Memory B cell (primary cell): ENCODE data around the gene USP12.

ENCODE experiments used
- ATAC-seq: fragments of 150-1000 bp; cut with Tn5 transposase; 2 replicates; pipeline ENCODE4 v1.10.0; 2021; ENCODE audit warnings: low read depth, mild to moderate bottlenecking, moderate library complexity
- DNase-seq, 2 donors: peaks; one replicate each; pipeline ENCODE4 v3.0.0; 2022; ENCODE audit warnings: low spot score in 2 of 2
- H3K27ac Mint-ChIP-seq: one replicate; pipeline ENCODE4 v1.8.0; 2022; ENCODE audit warnings: mild to moderate bottlenecking, moderate library complexity, mixed read lengths
- H3K27me3 Mint-ChIP-seq: one replicate; pipeline ENCODE4 v1.8.0; 2022; ENCODE audit warnings: mixed read lengths
- H3K36me3 Mint-ChIP-seq: one replicate; pipeline ENCODE4 v1.8.0; 2022; ENCODE audit warnings: mild to moderate bottlenecking, mixed read lengths
- H3K4me1 Mint-ChIP-seq: one replicate; pipeline ENCODE4 v1.8.0; 2022; ENCODE audit warnings: mixed read lengths
- H3K4me3 Mint-ChIP-seq: one replicate; pipeline ENCODE4 v1.8.0; 2022; ENCODE audit warnings: mild to moderate bottlenecking, moderate library complexity, mixed read lengths
- H3K9me3 Mint-ChIP-seq: one replicate; pipeline ENCODE4 v1.8.0; 2022; ENCODE audit warnings: mixed read lengths

USP12 gene

DNA sequence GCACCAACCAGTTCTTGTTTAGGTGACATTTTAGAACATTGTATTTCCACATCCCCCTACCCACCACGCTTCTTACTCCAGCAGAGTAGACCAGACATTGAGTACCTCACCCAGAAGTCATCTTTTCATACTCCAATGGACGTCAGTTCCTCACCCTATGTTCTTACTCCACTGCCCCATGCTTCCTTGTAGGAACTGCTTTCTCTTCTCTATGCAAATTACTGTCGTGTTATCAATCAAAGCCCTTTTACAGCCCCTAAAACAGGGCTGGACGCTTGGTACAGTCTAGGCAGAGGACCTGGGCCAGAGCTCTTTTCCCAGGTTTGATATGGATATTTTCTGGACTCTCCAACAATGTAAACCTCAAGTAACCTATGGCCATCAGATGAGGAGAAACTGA is 58.2 kb downstream of the USP12 start:
- ATAC-seq (peak; percentile 74), DNase-seq (no peak)
- H3K27me3 Mint-ChIP-seq = no peaks in the 10 kb centered on the region
- H3K27ac Mint-ChIP-seq = peak overlapping the region; percentile 64
- H3K9me3 Mint-ChIP-seq = no peaks in the 10 kb centered on the region
- peak overlapping the region; percentile 8 for H3K4me3 Mint-ChIP-seq
- H3K4me1 Mint-ChIP-seq = peaks cover 15% of the 10 kb centered on the region
- H3K36me3 Mint-ChIP-seq = peaks cover 18% of the 10 kb centered on the region

DNA sequence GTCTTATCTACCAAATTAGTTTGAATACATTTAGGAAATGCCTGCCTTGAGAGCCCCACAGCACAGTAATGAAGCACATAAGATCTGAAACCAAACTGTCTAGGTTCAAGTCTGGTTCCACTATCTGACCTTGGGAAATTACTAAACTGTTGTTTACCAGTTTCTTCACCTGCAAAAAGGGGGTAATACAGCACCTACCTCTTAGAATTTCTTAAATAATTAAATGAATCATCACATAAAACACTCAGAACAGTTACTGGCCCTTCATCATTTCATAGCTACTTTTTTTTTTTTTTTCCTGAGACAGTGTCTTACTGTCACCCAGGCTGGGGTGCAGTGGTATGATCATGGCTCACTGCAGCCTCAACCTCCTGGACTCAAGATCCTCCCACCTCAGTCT is 59.6 kb downstream of the USP12 start:
- no peak for ATAC-seq
- Mint-ChIP-seq H3K9me3 (no peaks in the 10 kb centered on the region), H3K4me3 (no peak overlapping the region), H3K4me1 (peaks cover 16% of the 10 kb centered on the region), H3K27me3 (no peaks in the 10 kb centered on the region), H3K36me3 (peaks cover 21% of the 10 kb centered on the region), H3K27ac (no peak overlapping the region)
- no peak for DNase-seq

DNA sequence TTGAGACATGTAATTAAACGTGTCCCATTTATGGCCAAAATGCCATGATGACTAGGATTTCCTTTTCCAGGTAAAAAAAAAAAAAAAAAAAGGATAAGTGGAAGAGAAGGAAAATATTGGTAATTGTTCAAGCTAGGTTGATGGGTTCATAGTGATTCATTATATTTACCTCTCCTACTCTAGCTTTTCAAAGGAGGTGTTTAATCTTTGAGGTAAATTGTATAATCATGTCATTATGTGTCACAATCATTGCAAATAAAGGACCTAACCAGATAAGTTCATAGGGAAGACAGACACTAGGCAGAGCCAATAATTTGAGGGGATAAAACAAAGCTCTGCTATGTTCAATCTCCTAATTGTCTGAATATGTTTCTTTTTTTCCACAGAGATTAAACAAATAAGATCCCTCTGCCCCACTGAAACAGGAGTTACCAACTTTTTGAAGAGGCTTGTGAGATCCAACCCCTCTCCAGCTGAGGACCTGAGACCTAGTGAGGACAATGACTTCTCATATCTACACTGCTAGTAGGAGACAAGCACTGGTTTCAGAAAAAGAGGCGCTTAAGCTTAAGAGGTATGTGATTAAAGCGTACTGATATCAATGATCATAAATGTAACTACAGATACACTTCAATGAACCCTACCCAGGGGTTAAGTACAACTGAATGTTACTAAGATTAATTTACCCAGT is 61.4 kb downstream of the USP12 start:
- DNase-seq (no peak), ATAC-seq (no peak)
- Mint-ChIP-seq H3K27ac (no peak overlapping the region), H3K4me1 (peaks cover 8% of the 10 kb centered on the region), H3K4me3 (no peak overlapping the region), H3K9me3 (no peaks in the 10 kb centered on the region), H3K27me3 (no peaks in the 10 kb centered on the region), H3K36me3 (peaks cover 22% of the 10 kb centered on the region)

DNA sequence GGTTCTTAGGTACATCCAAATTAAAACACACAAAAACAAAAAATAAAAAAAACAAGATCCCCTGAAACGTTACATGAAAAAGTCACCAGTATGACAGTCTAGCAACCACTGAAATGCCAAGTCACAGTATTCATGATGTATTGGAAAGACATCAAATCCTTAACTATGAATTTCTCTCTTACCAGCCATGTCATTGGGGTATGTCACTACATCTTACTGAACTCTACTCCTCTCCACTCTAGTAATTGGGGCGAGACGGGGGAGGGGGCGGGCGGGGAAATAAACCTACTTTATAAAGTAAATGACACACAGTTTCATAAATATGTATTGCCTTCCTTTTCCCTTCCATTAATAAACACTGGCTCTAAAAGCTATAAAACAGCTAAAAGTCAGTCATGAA is 65.5 kb downstream of the USP12 start:
- H3K9me3 Mint-ChIP-seq = no peaks in the 10 kb centered on the region
- H3K4me1 Mint-ChIP-seq = peaks cover 4% of the 10 kb centered on the region
- no peak overlapping the region for H3K27ac Mint-ChIP-seq
- no peaks in the 10 kb centered on the region for H3K27me3 Mint-ChIP-seq
- DNase-seq (no peak), ATAC-seq (no peak)
- H3K36me3 Mint-ChIP-seq = peaks cover 27% of the 10 kb centered on the region
- H3K4me3 Mint-ChIP-seq = no peak overlapping the region

DNA sequence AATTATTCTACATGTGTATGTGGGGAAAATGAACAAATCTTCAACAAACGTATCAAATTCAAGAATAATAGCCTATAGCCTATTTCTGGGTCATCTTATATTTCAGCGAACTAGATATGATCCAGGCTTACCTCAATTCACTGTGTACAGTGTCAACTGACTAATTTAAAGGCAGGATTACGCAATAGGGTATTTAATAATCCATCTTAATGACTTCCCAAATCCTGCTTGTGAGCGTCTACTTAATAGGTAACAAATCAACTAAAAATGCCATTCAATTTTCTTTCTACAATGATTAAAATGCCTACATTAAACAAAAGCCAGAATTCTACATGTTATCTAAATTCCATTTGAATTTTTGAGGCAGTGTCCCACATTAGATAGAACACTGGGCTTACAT is 67.0 kb downstream of the USP12 start:
- ATAC-seq (no peak), DNase-seq (no peak)
- Mint-ChIP-seq H3K4me1 (peaks cover 12% of the 10 kb centered on the region), H3K4me3 (no peak overlapping the region), H3K36me3 (peaks cover 32% of the 10 kb centered on the region), H3K9me3 (no peaks in the 10 kb centered on the region), H3K27ac (no peak overlapping the region), H3K27me3 (no peaks in the 10 kb centered on the region)

DNA sequence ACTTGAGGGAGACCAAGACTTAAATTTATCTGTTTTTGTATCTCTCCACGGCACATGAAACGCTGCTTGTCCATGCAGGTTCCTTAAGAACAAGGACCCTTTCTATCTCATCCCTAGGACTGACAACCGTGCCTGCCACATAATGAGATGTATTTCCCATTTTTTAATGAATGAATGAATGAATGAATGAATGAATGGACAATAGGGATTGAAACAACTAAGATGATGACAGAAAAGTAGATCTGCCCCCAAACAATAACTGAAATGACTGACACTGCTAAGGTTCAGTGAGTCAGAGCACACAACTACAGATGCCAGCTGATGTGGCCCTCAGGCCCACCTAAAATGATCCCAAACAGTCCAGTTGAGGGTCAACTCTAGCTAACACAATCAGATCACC is 69.8 kb downstream of the USP12 start:
- Mint-ChIP-seq H3K36me3 (peaks cover 32% of the 10 kb centered on the region), H3K9me3 (no peaks in the 10 kb centered on the region), H3K27ac (no peak overlapping the region), H3K27me3 (no peaks in the 10 kb centered on the region), H3K4me3 (no peak overlapping the region), H3K4me1 (peaks cover 17% of the 10 kb centered on the region)
- ATAC-seq = no peak
- no peak for DNase-seq

DNA sequence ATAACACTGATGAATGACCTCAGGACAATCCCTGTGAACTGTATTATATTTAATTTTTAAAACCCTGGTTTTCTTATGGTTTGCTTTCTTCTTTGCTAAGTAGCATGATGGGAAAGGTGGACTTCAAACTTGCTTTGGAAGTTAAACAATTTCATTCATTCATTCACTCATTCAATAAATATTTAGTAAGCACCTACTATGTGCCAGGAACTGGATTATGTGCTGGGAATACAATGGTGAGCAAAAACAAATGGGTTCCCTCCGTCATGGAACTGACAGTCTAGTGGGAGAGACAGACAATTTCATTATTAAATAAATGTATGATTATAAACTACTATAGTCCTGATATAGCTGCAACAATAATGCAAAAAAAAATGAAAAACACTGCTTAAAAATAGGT is 70.3 kb downstream of the USP12 start:
- DNase-seq (no peak), ATAC-seq (no peak)
- no peak overlapping the region for H3K4me3 Mint-ChIP-seq
- H3K9me3 Mint-ChIP-seq = no peaks in the 10 kb centered on the region
- no peak overlapping the region for H3K27ac Mint-ChIP-seq
- H3K27me3 Mint-ChIP-seq = no peaks in the 10 kb centered on the region
- peaks cover 30% of the 10 kb centered on the region for H3K36me3 Mint-ChIP-seq
- H3K4me1 Mint-ChIP-seq = peaks cover 17% of the 10 kb centered on the region

DNA sequence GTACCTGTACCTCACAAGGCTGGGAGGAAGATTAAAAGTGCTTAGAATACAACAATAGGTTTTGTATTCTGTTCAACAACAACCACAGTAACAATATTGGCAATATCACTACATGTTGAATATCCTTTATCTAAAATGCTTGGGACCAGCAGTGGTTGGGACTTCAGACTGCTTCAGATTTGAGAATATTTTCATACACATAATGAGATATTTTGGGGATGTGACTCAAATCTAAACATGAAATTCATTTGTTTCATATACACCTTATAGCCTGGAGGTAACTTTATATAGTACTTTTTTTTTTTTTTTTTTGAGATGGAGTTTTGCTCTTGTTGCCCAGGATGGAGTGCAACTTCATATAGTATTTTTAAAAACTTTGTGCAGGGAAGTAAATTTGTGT is 73.9 kb downstream of the USP12 start:
- no peak for DNase-seq
- no peak for ATAC-seq
- H3K27ac Mint-ChIP-seq = no peak overlapping the region
- H3K9me3 Mint-ChIP-seq = no peaks in the 10 kb centered on the region
- H3K36me3 Mint-ChIP-seq = peaks cover 36% of the 10 kb centered on the region
- no peak overlapping the region for H3K4me3 Mint-ChIP-seq
- peaks cover 17% of the 10 kb centered on the region for H3K4me1 Mint-ChIP-seq
- no peaks in the 10 kb centered on the region for H3K27me3 Mint-ChIP-seq

DNA sequence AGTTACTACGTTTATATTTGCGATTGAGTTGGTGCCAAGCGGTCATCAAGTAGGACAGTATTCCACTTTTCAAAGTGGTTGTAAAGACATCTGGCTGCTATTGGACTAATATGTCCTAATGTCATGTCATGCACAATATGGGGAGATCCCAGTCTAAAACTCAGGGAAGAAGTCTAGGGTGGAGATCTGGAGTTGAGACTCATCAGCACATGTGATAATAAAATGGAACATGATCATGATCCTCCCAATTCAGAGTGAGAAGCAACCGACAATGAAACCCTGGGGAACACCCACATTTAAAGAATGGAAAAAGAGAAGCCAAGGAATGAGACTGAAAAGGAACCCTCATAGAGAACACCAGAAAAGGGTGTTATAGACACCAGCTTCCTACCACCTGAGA is 80.2 kb downstream of the USP12 start:
- Mint-ChIP-seq H3K4me1 (peaks cover 3% of the 10 kb centered on the region), H3K27ac (no peak overlapping the region), H3K36me3 (peaks cover 42% of the 10 kb centered on the region), H3K9me3 (no peaks in the 10 kb centered on the region), H3K4me3 (no peak overlapping the region), H3K27me3 (no peaks in the 10 kb centered on the region)
- DNase-seq = no peak
- no peak for ATAC-seq

DNA sequence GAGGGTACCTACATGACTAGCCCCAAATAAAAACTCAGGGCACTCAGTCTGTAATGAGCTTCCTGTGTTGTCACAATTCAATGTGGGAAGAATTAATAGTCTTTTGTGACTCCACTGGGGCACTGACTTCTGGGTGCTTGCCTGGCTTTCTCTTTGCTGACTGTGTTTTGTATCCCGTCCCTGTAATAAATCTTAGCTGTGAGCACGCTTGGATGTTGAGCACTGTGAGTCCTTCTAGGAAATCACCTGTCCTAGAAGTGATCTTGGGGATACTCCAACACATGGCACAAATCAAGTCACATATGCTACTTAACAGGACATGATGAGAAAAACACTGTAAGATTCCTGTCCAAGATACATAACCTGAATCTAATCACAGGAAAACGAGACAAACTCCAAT is 83.0 kb downstream of the USP12 start:
- Mint-ChIP-seq H3K9me3 (no peaks in the 10 kb centered on the region), H3K27me3 (no peaks in the 10 kb centered on the region), H3K4me1 (peaks cover 3% of the 10 kb centered on the region), H3K36me3 (peaks cover 34% of the 10 kb centered on the region), H3K27ac (no peak overlapping the region), H3K4me3 (no peak overlapping the region)
- no peak for ATAC-seq
- no peak for DNase-seq

DNA sequence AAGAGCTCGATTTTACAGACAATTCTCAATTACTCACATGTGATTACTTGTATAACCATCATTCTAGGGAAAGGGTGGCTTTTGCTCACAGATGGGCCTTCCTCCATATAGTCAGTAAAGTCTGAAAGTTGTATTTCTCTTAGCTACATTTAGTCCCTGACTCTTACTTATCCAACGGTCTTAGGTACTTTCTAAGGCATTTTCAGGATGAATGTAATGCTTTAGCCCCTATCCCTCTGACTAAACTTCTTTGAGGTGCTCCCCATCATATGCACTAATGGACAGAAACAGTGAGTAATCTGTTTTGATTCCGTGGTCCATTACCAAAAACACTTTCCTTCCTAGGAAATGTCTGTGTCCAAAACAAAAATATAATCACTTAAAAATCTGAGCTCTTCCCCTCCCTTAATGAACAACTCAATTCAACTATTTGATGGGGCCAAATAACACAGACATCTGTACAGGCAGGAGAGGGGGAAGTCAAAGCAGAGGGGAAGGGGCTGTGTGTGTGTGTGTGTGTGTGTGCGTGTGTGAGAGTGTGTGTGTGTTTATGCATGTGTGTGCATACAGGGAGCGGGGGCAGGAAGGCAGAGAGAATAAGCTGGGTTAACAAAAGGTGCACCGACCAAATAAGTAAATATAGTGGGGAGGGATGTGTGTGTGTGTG is 84.9 kb downstream of the USP12 start:
- no peaks in the 10 kb centered on the region for H3K27me3 Mint-ChIP-seq
- peaks cover 31% of the 10 kb centered on the region for H3K36me3 Mint-ChIP-seq
- ATAC-seq (no peak), DNase-seq (no peak)
- peak overlapping the region; percentile 16 for H3K27ac Mint-ChIP-seq
- H3K9me3 Mint-ChIP-seq = no peaks in the 10 kb centered on the region
- peaks cover 3% of the 10 kb centered on the region for H3K4me1 Mint-ChIP-seq
- H3K4me3 Mint-ChIP-seq = no peak overlapping the region

DNA sequence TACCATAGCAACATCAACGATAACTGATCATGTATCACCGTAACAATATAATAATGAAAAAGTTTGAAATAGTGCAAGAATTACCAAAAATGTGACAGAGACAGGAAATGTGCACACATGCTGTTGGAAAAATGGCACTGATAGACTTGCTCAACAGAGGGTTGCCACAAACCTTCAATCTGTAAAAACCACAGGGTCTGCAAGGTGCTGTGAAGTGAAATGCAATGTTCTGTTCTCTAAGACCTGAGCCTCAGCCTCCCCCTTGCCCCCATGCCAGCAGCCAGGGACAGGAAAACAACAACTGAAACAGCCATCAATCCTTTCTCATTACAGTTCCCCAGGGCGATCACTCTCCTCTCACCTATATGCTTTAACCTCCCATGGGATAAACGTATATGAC is 88.4 kb downstream of the USP12 start:
- no peak for ATAC-seq
- no peaks in the 10 kb centered on the region for H3K9me3 Mint-ChIP-seq
- H3K4me1 Mint-ChIP-seq = peaks cover 3% of the 10 kb centered on the region
- H3K4me3 Mint-ChIP-seq = no peak overlapping the region
- H3K27ac Mint-ChIP-seq = no peak overlapping the region
- DNase-seq = no peak
- H3K36me3 Mint-ChIP-seq = peaks cover 32% of the 10 kb centered on the region
- H3K27me3 Mint-ChIP-seq = no peaks in the 10 kb centered on the region

DNA sequence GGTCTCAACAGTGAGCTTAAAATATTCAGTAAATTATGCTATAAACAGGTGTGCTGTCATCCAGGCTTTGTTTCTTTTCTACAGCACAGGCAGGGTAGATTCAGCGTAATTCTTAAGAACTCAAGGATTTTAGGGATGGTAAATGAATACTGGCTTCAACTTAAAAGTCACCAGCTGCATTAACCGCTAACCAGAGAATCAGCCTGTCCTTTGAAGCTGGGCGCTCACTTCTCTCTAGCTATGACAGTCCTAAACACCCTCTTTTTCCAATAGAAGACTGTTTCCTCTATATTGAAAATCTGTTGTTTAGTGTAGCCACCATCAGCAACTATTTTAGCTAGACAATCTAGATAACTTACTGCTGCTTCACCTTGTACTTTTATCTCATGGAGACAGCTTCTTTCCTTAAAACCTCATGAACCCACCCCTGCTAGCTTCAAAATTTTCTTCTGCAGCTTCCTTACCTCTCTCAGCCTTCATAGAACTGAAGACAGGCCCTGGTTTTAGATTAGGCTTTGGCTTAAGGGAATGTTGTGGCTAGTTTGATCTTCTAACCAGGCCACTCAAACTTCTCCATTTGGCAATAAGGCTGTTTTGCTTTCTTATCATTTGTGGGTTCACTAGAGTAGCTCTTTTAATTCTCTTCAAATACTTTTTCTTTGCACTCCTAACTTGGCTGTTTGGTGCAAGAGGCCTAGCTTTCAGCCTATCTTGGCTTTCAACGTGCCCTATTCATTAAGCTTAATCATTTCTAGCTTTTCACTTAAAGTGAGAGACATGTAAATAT is 89.5 kb downstream of the USP12 start:
- no peak overlapping the region for H3K27ac Mint-ChIP-seq
- H3K36me3 Mint-ChIP-seq = peaks cover 30% of the 10 kb centered on the region
- H3K4me1 Mint-ChIP-seq = peaks cover 3% of the 10 kb centered on the region
- DNase-seq = no peak
- ATAC-seq = no peak
- no peaks in the 10 kb centered on the region for H3K27me3 Mint-ChIP-seq
- no peaks in the 10 kb centered on the region for H3K9me3 Mint-ChIP-seq
- no peak overlapping the region for H3K4me3 Mint-ChIP-seq
